Measurements from ENCODE around the gene CD99L2. TPM values are rescaled to one million over a fixed set of nuclear protein-coding genes. Genes with fewer than 3 reads are reported as not detected.

Gene CD99L2
- total RNA-seq, 1 experiment from 2014 or later: 7.3 TPM

DNA sequence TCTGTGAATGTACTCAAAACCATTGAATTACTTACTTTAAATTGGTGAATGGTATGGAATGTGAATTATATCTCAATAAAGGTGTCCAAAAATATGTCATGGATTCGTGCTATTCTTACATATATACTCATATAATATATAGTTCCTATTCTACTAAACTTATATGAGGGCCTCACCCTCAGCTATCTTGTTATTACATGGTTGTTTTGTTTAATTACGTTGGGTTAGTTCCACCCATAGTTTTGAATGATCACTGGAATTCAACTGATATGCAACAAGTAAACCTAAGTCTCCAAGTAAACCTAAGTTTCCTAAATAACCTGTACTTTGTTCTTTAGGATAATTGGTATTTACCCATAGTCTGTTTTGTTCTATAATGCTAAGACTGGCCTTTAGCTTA is 30.6 kb upstream of the CD99L2 start:
- peaks cover 50 to 70% of the 10 kb centered on the region in 2 experiments for H3K9me3 Mint-ChIP-seq
- Histone ChIP-seq H3K79me2 (ENCODE audit: insufficient read depth, low read length) (no peaks in the 10 kb centered on the region), H4K5ac (ENCODE audit: insufficient read length, low read depth, low read length) (no peak overlapping the region), H3K27me3 (ENCODE audit: insufficient read depth, low read length) (no peaks in the 10 kb centered on the region; the same call in 1 of the 2 replicates), H2AK5ac (ENCODE audit: insufficient read length, low read length) (no peak overlapping the region), H3K4ac (ENCODE audit: low read depth, low read length) (no peak overlapping the region), H3K79me1 (ENCODE audit: insufficient read depth, low read depth, low read length, poor library complexity, severe bottlenecking) (no peaks in the 10 kb centered on the region), H3K4me2 (ENCODE audit: insufficient read depth, insufficient read length, low read length) (no peak overlapping the region), H2BK20ac (ENCODE audit: low read depth, low read length, poor library complexity, severe bottlenecking) (no peak overlapping the region), H2BK120ac (ENCODE audit: low read depth, low read length, poor library complexity, severe bottlenecking) (no peak overlapping the region), H4K20me1 (ENCODE audit: control insufficient read depth, insufficient read depth, insufficient read length) (no peaks in the 10 kb centered on the region), H2BK5ac (ENCODE audit: insufficient read length, low read length) (no peak overlapping the region), H3K9ac (ENCODE audit: extremely low read depth, insufficient read length, low read length) (no peak overlapping the region), H3T11ph (ENCODE audit: low read length) (no peak overlapping the region), H4K8ac (replicated peaks; ENCODE audit: insufficient read length, low read depth, low read length) (no peak overlapping the region), H4K91ac (ENCODE audit: insufficient read length, low read depth, low read length) (no peak overlapping the region), H2BK15ac (ENCODE audit: low read depth, low read length) (no peak overlapping the region), H3K23ac (ENCODE audit: insufficient read length, low read depth, low read length) (no peak overlapping the region), H3K18ac (ENCODE audit: insufficient read length, low read depth, low read length) (no peak overlapping the region), H2AFZ (ENCODE audit: low read length) (no peak overlapping the region), H3K4me1 (ENCODE audit: insufficient read depth, low read length) (peaks cover 12% of the 10 kb centered on the region; the same call in 1 of the 2 replicates), H3K56ac (ENCODE audit: insufficient read length, low read depth, low read length) (no peak overlapping the region), H3K27ac (ENCODE audit: insufficient read length, low read depth, low read length) (no peak overlapping the region), H3K14ac (ENCODE audit: insufficient read depth, low read length) (no peak overlapping the region), H3K23me2 (ENCODE audit: insufficient read length, low read depth, low read length, poor library complexity, severe bottlenecking) (no peaks in the 10 kb centered on the region), H2BK12ac (ENCODE audit: insufficient read length, low read depth, low read length) (no peak overlapping the region), H3K9me3 (ENCODE audit: control insufficient read depth, low read depth, low read length) (no peaks in the 10 kb centered on the region)
- H3K27me3 Mint-ChIP-seq (ENCODE audit: low read depth): no peaks in the 10 kb centered on the region; the same call in 1 of the 2 replicates
- no peak overlapping the region for H3K4me3 Mint-ChIP-seq
- WGBS (ENCODE audit: extremely low coverage, insufficient read length, low lambda C conversion rate): no CpG with 5 or more reads among the region's 2 CpGs
- no peak for DNase-seq
- peaks cover 0 to 1% (median 0%) of the 10 kb centered on the region in 3 experiments; a peak in 3 of 7 replicates for H3K36me3 Mint-ChIP-seq (ENCODE audit: insufficient read depth in 1 of 3, low read depth in 3 of 3)
- TF ChIP-seq CTCF (conservative IDR thresholded peaks at IDR 0.05): no peak
- H3K27ac Mint-ChIP-seq: no peak overlapping the region
- H3K4me1 Mint-ChIP-seq: peaks cover 21 to 26% of the 10 kb centered on the region in 2 experiments
